ENCODE data around the gene HDAC4.
A peak's percentile ranks its signal among the peaks of the same experiment; 100 is the strongest.

The HDAC4 gene

GRCh38 chr2:239307221-239307569, 93.6 kb downstream of the HDAC4 start:
- Histone ChIP-seq H3K36me3 (ENCODE audit: control insufficient read depth in 2 of 2, insufficient read depth in 2 of 2, low read length in 2 of 2) (no peaks in the 10 kb centered on the region), H3K9ac (ENCODE audit: low read depth in 1 of 2, low read length in 2 of 2) (no peak overlapping the region), H3K27me3 (ENCODE audit: control insufficient read depth in 2 of 2, insufficient read depth in 2 of 2, low read length in 2 of 2) (no peaks in the 10 kb centered on the region), H3K27ac (ENCODE audit: low read depth in 2 of 2, low read length in 2 of 2) (peak overlapping the region in 1 of 2 donors; percentile 9), H3K9me3 (ENCODE audit: control insufficient read depth in 2 of 2, low read length in 2 of 2) (no peaks in the 10 kb centered on the region), H3K4me1 (ENCODE audit: control insufficient read depth in 2 of 2, insufficient read depth in 2 of 2, low read length in 2 of 2) (peaks cover 13 to 22% of the 10 kb centered on the region in 2 donors), H3K4me3 (ENCODE audit: low read length in 2 of 2) (peak overlapping the region in 1 of 2 donors; percentile 67)

DNA sequence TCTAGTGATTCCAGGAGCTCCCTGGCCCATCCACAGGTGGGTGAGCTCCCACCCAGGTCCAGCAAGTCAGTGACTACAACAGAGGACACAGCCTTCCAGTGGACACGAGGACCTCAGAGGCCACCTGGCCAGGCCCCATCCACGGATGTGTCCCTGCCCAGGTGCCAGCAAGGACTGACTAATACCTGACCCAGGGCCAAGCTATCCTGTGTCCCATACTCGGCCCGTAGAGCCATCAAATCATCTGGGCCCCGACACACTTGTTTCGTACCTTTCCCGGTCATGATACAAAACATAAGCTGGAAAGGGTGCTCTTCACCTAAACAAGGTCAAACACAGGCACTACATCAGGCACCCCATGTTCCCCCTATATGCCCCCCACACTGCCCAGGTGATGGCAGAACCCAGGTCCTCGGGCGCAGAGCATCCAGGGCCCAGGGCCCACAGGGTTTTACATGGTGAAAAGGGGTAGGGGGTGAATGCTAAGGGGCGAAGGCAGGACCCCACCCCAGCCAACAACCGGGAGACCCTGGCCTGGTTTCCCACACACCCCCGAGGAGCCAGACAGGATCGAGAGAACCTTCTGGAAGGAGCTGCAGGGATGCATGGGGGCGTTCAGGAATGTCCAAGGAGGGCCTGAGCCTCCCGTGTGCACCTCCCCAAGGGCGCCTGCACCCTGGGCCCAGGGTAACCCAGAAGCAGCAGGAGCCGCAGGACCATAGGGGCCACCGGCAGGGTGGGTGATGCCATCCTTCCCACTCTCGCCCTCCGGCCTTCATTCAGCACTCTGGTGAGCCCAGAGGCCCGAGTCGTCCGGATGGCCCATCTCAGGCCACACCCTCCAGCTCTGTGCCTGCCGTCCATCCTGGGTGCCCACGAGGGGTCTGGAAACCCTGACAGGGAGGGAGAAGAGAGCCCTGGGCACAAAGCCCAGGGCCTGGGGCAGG, 94.3 kb downstream of the HDAC4 start:
- Histone ChIP-seq H3K9ac (ENCODE audit: low read depth in 1 of 2, low read length in 2 of 2) (no peak overlapping the region), H3K27me3 (ENCODE audit: control insufficient read depth in 2 of 2, insufficient read depth in 2 of 2, low read length in 2 of 2) (no peaks in the 10 kb centered on the region), H3K36me3 (ENCODE audit: control insufficient read depth in 2 of 2, insufficient read depth in 2 of 2, low read length in 2 of 2) (no peaks in the 10 kb centered on the region), H3K27ac (ENCODE audit: low read depth in 2 of 2, low read length in 2 of 2) (peak overlapping the region in 1 of 2 donors; percentile 9), H3K4me3 (ENCODE audit: low read length in 2 of 2) (no peak overlapping the region), H3K9me3 (ENCODE audit: control insufficient read depth in 2 of 2, low read length in 2 of 2) (no peaks in the 10 kb centered on the region), H3K4me1 (ENCODE audit: control insufficient read depth in 2 of 2, insufficient read depth in 2 of 2, low read length in 2 of 2) (peaks cover 13 to 22% of the 10 kb centered on the region in 2 donors)

DNA sequence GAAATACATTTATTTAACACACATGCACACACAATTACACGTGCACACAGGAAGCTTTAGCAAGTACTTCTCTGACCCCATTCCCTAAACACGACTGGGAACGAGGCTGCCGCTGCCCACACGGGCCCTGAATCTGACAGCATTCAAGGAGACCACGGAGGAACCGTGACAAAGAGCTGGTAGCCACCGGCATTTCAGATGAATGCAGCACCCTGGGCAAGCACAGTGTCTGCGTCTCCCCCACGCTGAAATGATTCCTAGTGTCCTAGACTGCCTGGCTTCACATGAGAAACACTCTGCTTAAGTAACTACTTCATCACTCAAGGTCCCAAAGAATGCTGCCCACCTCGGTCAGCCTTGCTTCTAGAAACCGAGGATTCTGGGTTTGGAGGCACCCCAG, 95.0 kb downstream of the HDAC4 start:
- Histone ChIP-seq H3K4me1 (ENCODE audit: control insufficient read depth in 2 of 2, insufficient read depth in 2 of 2, low read length in 2 of 2) (peaks cover 17 to 26% of the 10 kb centered on the region in 2 donors), H3K36me3 (ENCODE audit: control insufficient read depth in 2 of 2, insufficient read depth in 2 of 2, low read length in 2 of 2) (no peaks in the 10 kb centered on the region), H3K9ac (ENCODE audit: low read depth in 1 of 2, low read length in 2 of 2) (no peak overlapping the region), H3K27me3 (ENCODE audit: control insufficient read depth in 2 of 2, insufficient read depth in 2 of 2, low read length in 2 of 2) (no peaks in the 10 kb centered on the region), H3K27ac (ENCODE audit: low read depth in 2 of 2, low read length in 2 of 2) (no peak overlapping the region), H3K9me3 (ENCODE audit: control insufficient read depth in 2 of 2, low read length in 2 of 2) (no peaks in the 10 kb centered on the region), H3K4me3 (ENCODE audit: low read length in 2 of 2) (no peak overlapping the region)

GRCh38 chr2:239305222-239305575, 95.6 kb downstream of the HDAC4 start:
- H3K4me1 ChIP-seq (ENCODE audit: control insufficient read depth in 2 of 2, insufficient read depth in 2 of 2, low read length in 2 of 2) = peaks cover 21 to 30% of the 10 kb centered on the region in 2 donors
- no peaks in the 10 kb centered on the region for H3K27me3 ChIP-seq (ENCODE audit: control insufficient read depth in 2 of 2, insufficient read depth in 2 of 2, low read length in 2 of 2)
- H3K4me3 ChIP-seq (ENCODE audit: low read length in 2 of 2) = no peak overlapping the region
- no peak overlapping the region for H3K27ac ChIP-seq (ENCODE audit: low read depth in 2 of 2, low read length in 2 of 2)
- H3K9me3 ChIP-seq (ENCODE audit: control insufficient read depth in 2 of 2, low read length in 2 of 2) = no peaks in the 10 kb centered on the region
- H3K36me3 ChIP-seq (ENCODE audit: control insufficient read depth in 2 of 2, insufficient read depth in 2 of 2, low read length in 2 of 2) = no peaks in the 10 kb centered on the region
- no peak overlapping the region for H3K9ac ChIP-seq (ENCODE audit: low read depth in 1 of 2, low read length in 2 of 2)

GRCh38 chr2:239304533-239305221, 96.1 kb downstream of the HDAC4 start:
- H3K27me3 ChIP-seq (ENCODE audit: control insufficient read depth in 2 of 2, insufficient read depth in 2 of 2, low read length in 2 of 2) = no peaks in the 10 kb centered on the region
- no peaks in the 10 kb centered on the region for H3K9me3 ChIP-seq (ENCODE audit: control insufficient read depth in 2 of 2, low read length in 2 of 2)
- peak overlapping the region in 1 of 2 donors; percentile 29 for H3K9ac ChIP-seq (ENCODE audit: low read depth in 1 of 2, low read length in 2 of 2)
- no peaks in the 10 kb centered on the region for H3K36me3 ChIP-seq (ENCODE audit: control insufficient read depth in 2 of 2, insufficient read depth in 2 of 2, low read length in 2 of 2)
- H3K4me1 ChIP-seq (ENCODE audit: control insufficient read depth in 2 of 2, insufficient read depth in 2 of 2, low read length in 2 of 2) = peaks cover 26 to 33% of the 10 kb centered on the region in 2 donors
- no peak overlapping the region for H3K27ac ChIP-seq (ENCODE audit: low read depth in 2 of 2, low read length in 2 of 2)
- H3K4me3 ChIP-seq (ENCODE audit: low read length in 2 of 2) = peak overlapping the region in 1 of 2 donors; percentile 39

DNA sequence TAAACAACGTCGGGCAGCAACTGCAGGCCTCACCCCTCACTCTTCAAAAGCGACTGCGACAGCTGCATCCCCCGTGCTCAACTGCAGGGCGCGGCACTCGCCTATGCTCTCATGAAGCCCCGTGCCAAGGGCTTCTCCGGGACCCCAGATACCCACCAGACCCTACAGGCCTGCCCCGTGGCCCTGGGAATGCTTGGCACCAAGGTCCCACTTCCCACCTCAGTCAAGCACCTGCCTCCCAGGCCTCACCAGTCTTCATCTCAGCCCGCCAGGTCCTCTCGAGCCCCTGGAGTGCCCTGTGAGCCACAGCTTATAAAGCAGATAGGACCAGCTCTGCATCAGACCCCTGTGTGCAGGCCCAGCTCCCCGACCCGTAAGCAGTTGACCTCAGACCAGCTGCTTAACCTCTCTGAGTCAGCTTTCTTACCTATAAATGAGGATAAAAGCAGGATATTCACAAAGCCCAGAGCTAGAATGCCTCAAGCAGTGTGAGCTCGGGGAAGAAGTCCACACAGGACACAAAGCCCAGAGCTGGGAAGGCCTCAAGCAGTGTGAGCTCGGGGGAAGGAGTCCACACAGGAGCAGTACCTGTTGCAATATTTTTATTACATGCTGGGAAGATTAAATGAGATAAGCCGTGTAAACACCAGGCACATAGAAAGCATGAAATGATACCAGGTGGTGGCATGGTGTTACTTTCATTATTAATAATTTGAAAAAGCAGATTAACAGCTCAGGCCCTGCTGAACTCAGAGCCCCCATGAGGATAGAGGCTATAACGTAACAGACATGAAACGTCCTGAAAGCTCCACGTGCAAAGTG, 96.9 kb downstream of the HDAC4 start:
- Histone ChIP-seq H3K36me3 (ENCODE audit: control insufficient read depth in 2 of 2, insufficient read depth in 2 of 2, low read length in 2 of 2) (no peaks in the 10 kb centered on the region), H3K9me3 (ENCODE audit: control insufficient read depth in 2 of 2, low read length in 2 of 2) (no peaks in the 10 kb centered on the region), H3K27ac (ENCODE audit: low read depth in 2 of 2, low read length in 2 of 2) (no peak overlapping the region), H3K4me3 (ENCODE audit: low read length in 2 of 2) (peak overlapping the region in 1 of 2 donors; percentile 39), H3K9ac (ENCODE audit: low read depth in 1 of 2, low read length in 2 of 2) (peak overlapping the region in 1 of 2 donors; percentile 29), H3K4me1 (ENCODE audit: control insufficient read depth in 2 of 2, insufficient read depth in 2 of 2, low read length in 2 of 2) (peaks cover 32% of the 10 kb centered on the region in 2 donors), H3K27me3 (ENCODE audit: control insufficient read depth in 2 of 2, insufficient read depth in 2 of 2, low read length in 2 of 2) (no peaks in the 10 kb centered on the region)

DNA sequence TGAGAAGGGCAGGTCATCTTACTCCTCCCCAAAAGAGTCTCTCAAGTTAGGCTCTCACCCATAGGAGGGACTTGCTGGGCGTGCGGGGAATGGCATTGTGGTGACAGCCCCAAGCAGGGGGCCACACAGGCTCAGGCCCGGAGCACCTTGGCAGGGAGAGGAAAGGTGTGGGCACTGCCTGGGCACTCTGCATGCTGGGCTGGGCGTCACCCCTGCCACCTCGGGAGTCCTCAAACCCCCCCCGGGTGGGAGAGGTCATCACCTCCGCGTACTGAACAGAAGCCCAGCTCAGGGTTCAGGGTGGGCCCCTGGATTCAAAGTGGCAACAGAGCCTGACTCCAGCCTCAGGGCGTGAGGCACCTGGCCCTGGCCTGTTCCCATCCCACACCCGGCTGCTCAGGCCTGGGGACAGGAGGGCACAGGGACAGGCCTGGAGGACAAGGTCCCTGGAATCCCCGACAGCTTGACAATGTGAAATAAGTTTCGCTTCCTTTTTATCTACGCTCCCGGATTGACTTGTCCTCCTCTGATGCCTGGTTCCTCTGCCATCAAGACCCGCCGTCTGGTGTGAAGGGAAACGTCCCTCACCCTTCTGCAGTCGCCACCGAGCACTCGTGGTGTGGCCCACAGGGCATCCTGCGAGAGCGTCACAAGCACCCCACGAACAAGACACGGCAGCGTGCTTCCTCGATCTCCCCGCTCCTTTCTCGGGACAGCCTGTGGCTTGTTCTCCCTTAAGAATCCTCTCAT, 97.8 kb downstream of the HDAC4 start:
- Histone ChIP-seq H3K27me3 (ENCODE audit: control insufficient read depth in 2 of 2, insufficient read depth in 2 of 2, low read length in 2 of 2) (no peaks in the 10 kb centered on the region), H3K9ac (ENCODE audit: low read depth in 1 of 2, low read length in 2 of 2) (no peak overlapping the region), H3K27ac (ENCODE audit: low read depth in 2 of 2, low read length in 2 of 2) (peak overlapping the region in 1 of 2 donors; percentile 23), H3K9me3 (ENCODE audit: control insufficient read depth in 2 of 2, low read length in 2 of 2) (no peaks in the 10 kb centered on the region), H3K4me3 (ENCODE audit: low read length in 2 of 2) (peak overlapping the region in 1 of 2 donors; percentile 26), H3K4me1 (ENCODE audit: control insufficient read depth in 2 of 2, insufficient read depth in 2 of 2, low read length in 2 of 2) (peaks cover 32 to 34% of the 10 kb centered on the region in 2 donors), H3K36me3 (ENCODE audit: control insufficient read depth in 2 of 2, insufficient read depth in 2 of 2, low read length in 2 of 2) (no peaks in the 10 kb centered on the region)

GRCh38 chr2:239302083-239302807, 98.6 kb downstream of the HDAC4 start:
- Histone ChIP-seq H3K27me3 (ENCODE audit: control insufficient read depth in 2 of 2, insufficient read depth in 2 of 2, low read length in 2 of 2) (no peaks in the 10 kb centered on the region), H3K4me1 (ENCODE audit: control insufficient read depth in 2 of 2, insufficient read depth in 2 of 2, low read length in 2 of 2) (peaks cover 32 to 40% of the 10 kb centered on the region in 2 donors), H3K9ac (ENCODE audit: low read depth in 1 of 2, low read length in 2 of 2) (no peak overlapping the region), H3K9me3 (ENCODE audit: control insufficient read depth in 2 of 2, low read length in 2 of 2) (no peaks in the 10 kb centered on the region), H3K27ac (ENCODE audit: low read depth in 2 of 2, low read length in 2 of 2) (peak overlapping the region in 1 of 2 donors; percentile 23), H3K4me3 (ENCODE audit: low read length in 2 of 2) (no peak overlapping the region), H3K36me3 (ENCODE audit: control insufficient read depth in 2 of 2, insufficient read depth in 2 of 2, low read length in 2 of 2) (no peaks in the 10 kb centered on the region)
